OCI-LY7 (cell line): ENCODE results near the gene ALS2CL. TPM values are rescaled to one million over a fixed set of nuclear protein-coding genes. Genes with fewer than 3 reads are reported as not detected.

ENCODE experiments used
- BruUV-seq: library from RNA; stranded (reverse); fragments of 400-500 nt; replicated peaks from 2 replicates; lab custom pipeline; 2021; lab: Mats Ljungman, UMichigan
- CTCF ChIA-PET: fragments of 300-600 bp; sonication (Branson Sonifier 250); formaldehyde crosslinking; loops from one replicate; lab custom pipeline; 2022; ENCODE audit warnings: antibody characterized with exemption; ENCODE audit not compliant: unreplicated experiment; lab: Charles Lee
- POLR2A ChIA-PET: fragments of 300-600 bp; sonication (Branson Sonifier 250); formaldehyde crosslinking; loops from one replicate; lab custom pipeline; 2022; ENCODE audit warnings: antibody characterized with exemption; lab: Charles Lee
- DNase-seq: peaks from one replicate; pipeline ENCODE4 v3.0.0-alpha.2; 2015; ENCODE audit warnings: low spot score
- H2AFZ ChIP-seq: fragments of 200-600 bp; sonication (generic), shearing (Covaris generic); 2 replicates; pipeline ENCODE4 v1.6.1; 2014; ENCODE audit warnings: mild to moderate bottlenecking, antibody characterized with exemption, low read length, moderate library complexity
- H3K27ac ChIP-seq: fragments of 200-600 bp; sonication (generic); 2 replicates; pipeline ENCODE4 v1.5.1; 2014; ENCODE audit warnings: mixed run types, low read depth, mild to moderate bottlenecking, moderate library complexity, low read length, inconsistent platforms; ENCODE audit not compliant: poor library complexity, severe bottlenecking
- H3K36me3 ChIP-seq: fragments of 200-600 bp; sonication (generic); 2 replicates; pipeline ENCODE4 v1.6.1; 2014; ENCODE audit warnings: mild to moderate bottlenecking, antibody characterized with exemption, low read length, moderate library complexity, mixed read lengths; ENCODE audit not compliant: insufficient read depth
- H3K4me1 ChIP-seq: fragments of 200-600 bp; sonication (generic); 2 replicates; pipeline ENCODE4 v1.5.1; 2014; ENCODE audit warnings: mild to moderate bottlenecking, low read length; ENCODE audit not compliant: insufficient read depth, poor library complexity, severe bottlenecking
- H3K4me2 ChIP-seq: fragments of 200-600 bp; sonication (generic); 2 replicates; pipeline ENCODE4 v1.6.1; 2014; ENCODE audit warnings: mild to moderate bottlenecking, low read length
- H3K4me3 ChIP-seq: fragments of 200-600 bp; sonication (generic); 2 replicates; pipeline ENCODE4 v1.5.1; 2014; ENCODE audit warnings: mild to moderate bottlenecking, low read depth, low read length; ENCODE audit not compliant: poor library complexity, severe bottlenecking
- H3K79me2 ChIP-seq: fragments of 200-600 bp; sonication (generic); 2 replicates; pipeline ENCODE4 v1.6.1; 2016; ENCODE audit warnings: low read depth, mild to moderate bottlenecking, low read length, moderate library complexity, mixed read lengths; ENCODE audit not compliant: insufficient read depth
- H3K9me2 ChIP-seq: fragments of 200-600 bp; sonication (generic); 2 replicates; pipeline ENCODE4 v1.6.1; 2016; ENCODE audit warnings: mild to moderate bottlenecking, low read length, mixed read lengths; ENCODE audit not compliant: insufficient read depth
- H3K9me3 ChIP-seq: fragments of 200-600 bp; sonication (generic); 2 replicates; pipeline ENCODE4 v1.6.1; 2014; ENCODE audit warnings: mild to moderate bottlenecking, mixed run types, low read length, mixed read lengths
- H4K20me1 ChIP-seq: fragments of 200-600 bp; sonication (generic); 2 replicates; pipeline ENCODE4 v1.6.1; 2014; ENCODE audit warnings: mild to moderate bottlenecking, antibody characterized with exemption, low read length, moderate library complexity, mixed read lengths; ENCODE audit not compliant: insufficient read depth
- EZH2phosphoT487 ChIP-seq: fragments of 200-600 bp; sonication (generic); IDR thresholded peaks from 2 replicates; pipeline ENCODE4 v1.6.1; 2018; ENCODE audit warnings: low read depth, borderline replicate concordance, mild to moderate bottlenecking, mixed run types, antibody characterized with exemption, low read length, moderate library complexity, mixed read lengths
- intact Hi-C: fragments of 100-400 bp; cut with micrococcal nuclease; formaldehyde crosslinking; loops from one replicate; pipeline ENCODE4 v1.10.0; 2022; ENCODE audit not compliant: unreplicated experiment
- total RNA-seq, 2 experiments: library from RNA; depleted of rRNA in 1 of 2; stranded (reverse); fragments of >200 nt in 1 of 2; shearing (Covaris generic) in 1 of 2; gene quantifications; 2 replicates each; pipeline ENCODE4 v1.2.3, GENCODE V29; 2014 to 2022
- TF ChIP-seq, protein P1 (sequence below): fragments of 200-600 bp; sonication (generic); conservative IDR thresholded peaks from 2 replicates; pipeline ENCODE4 v1.5.1; 2014; ENCODE audit warnings: mild to moderate bottlenecking, antibody characterized with exemption, low read length, moderate library complexity, mixed read lengths

ALS2CL gene
- total RNA-seq, 2 experiments from 2014 or later = 0.28 TPM; not detected in 1

DNA sequence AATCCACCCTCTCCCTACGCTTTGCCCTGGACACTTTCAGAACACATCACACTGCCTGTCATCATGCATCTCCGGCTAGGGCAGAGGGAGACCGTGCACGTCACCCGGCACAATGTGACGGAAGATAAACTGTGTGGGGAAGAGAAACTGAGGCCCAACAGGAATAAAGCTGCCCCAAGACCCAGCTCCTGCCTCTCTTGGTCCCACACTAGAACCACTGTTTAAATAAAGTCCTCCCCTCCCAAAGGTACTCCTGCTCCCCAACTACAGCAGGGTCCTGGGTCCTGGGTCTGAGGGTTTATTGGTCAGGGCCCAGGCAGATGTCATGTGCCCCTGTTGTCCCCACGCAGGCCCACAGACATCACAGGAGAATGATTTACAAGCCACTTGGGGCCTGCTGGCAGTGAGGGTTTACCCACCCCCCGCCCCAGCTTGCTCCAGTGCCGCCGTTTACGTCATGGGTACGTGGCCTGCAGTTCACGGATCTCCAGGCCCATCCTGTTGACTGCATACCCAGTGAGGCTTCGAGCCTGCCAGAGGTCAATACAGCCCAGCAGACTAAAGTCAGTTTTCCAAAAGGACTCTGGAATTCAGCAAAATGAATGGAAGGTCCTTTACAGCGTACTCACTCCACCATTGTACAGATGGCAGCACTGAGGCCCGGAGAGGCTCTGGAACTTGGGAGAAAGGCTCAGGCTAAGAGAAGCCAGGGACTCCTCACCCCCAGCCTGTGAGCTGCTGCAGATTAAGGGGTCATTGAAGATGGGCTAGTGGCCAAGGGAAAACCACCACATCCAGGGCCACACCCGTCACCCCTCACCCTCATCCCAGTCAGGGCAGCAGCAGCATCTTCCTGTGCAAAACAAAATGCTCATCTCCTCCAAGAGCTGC is 23.2 kb downstream of the ALS2CL start:
- POLR2A ChIA-PET = interaction anchor here (0.5 kb wide), 1 partner anchor 601 kb away, joined by 3 read pairs; no protein-coding TSS in a partner anchor

DNA sequence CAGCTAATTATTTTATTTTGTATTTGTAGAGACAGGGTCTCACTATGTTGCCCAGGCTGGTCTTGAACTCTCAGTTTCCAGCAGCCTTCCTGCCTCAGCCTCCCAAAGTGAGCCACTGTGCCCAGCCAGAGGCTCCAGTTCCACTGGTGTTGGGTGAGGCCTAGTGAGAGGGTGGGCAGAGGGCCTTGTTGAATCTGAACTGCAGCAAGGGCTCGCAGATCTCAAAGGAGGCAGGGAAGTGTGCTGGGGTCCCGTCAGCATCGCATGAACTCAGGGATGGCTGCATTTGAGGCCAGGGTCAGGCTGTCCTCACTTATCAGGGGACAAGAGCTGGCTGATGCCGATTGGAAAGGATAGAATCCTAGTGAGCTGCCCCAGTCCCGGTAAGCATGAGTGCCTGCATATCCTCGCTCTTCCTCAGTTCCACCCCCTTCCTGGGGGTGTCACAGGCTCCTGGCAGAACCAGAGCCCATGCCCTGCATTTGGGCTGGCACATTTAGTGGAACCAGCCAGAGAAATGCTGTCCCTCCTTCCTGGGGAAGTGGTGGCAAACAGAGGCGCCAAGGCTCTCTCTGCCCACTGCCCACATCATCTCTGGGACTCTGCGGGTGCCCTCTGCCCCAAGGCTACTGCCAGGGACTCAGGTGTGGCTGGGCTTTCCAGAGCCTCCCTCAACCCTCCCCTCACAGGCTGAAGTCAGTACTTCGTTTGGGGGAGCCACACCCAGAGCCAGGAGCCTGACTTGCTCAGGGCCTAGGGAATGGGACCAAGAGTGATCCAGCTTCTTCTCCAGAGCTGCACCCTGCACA is 24.1 kb downstream of the ALS2CL start:
- intact Hi-C loops = no loop called here
- H3K9me3 ChIP-seq = no peaks in the 10 kb centered on the region
- H3K4me3 ChIP-seq = no peak overlapping the region
- H3K9me2 ChIP-seq = no peaks in the 10 kb centered on the region
- TF ChIP-seq EZH2phosphoT487 = no peak
- TF ChIP-seq, protein P1, sequence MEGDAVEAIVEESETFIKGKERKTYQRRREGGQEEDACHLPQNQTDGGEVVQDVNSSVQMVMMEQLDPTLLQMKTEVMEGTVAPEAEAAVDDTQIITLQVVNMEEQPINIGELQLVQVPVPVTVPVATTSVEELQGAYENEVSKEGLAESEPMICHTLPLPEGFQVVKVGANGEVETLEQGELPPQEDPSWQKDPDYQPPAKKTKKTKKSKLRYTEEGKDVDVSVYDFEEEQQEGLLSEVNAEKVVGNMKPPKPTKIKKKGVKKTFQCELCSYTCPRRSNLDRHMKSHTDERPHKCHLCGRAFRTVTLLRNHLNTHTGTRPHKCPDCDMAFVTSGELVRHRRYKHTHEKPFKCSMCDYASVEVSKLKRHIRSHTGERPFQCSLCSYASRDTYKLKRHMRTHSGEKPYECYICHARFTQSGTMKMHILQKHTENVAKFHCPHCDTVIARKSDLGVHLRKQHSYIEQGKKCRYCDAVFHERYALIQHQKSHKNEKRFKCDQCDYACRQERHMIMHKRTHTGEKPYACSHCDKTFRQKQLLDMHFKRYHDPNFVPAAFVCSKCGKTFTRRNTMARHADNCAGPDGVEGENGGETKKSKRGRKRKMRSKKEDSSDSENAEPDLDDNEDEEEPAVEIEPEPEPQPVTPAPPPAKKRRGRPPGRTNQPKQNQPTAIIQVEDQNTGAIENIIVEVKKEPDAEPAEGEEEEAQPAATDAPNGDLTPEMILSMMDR = no peak
- no peak overlapping the region for H3K4me2 ChIP-seq
- H3K79me2 ChIP-seq = no peaks in the 10 kb centered on the region
- no peaks in the 10 kb centered on the region for H4K20me1 ChIP-seq
- H2AFZ ChIP-seq = no peak overlapping the region
- ChIA-PET CTCF (no interaction called here), POLR2A (no interaction called here)
- BruUV-seq = no TSS peak
- no peak for DNase-seq
- no peak overlapping the region for H3K27ac ChIP-seq
- H3K4me1 ChIP-seq = no peaks in the 10 kb centered on the region
- H3K36me3 ChIP-seq = no peaks in the 10 kb centered on the region

More for the DNA sequence above, 23.2 kb downstream of the ALS2CL start:
- H3K4me2 ChIP-seq = no peak overlapping the region
- DNase-seq = no peak
- intact Hi-C loops = no loop called here
- H3K79me2 ChIP-seq = no peaks in the 10 kb centered on the region
- no peaks in the 10 kb centered on the region for H4K20me1 ChIP-seq
- TF ChIP-seq, protein P1 = no peak
- TF ChIP-seq EZH2phosphoT487 = no peak
- CTCF ChIA-PET = no interaction called here
- H3K27ac ChIP-seq = no peak overlapping the region
- no peaks in the 10 kb centered on the region for H3K4me1 ChIP-seq
- H3K9me3 ChIP-seq = no peaks in the 10 kb centered on the region
- H2AFZ ChIP-seq = no peak overlapping the region
- H3K36me3 ChIP-seq = no peaks in the 10 kb centered on the region
- no TSS peak for BruUV-seq
- H3K9me2 ChIP-seq = no peaks in the 10 kb centered on the region
- no peak overlapping the region for H3K4me3 ChIP-seq
